Thymus (tissue), 14 donors: ENCODE measurements around the gene VWC2. TPM values are rescaled to one million over a fixed set of nuclear protein-coding genes. Genes with fewer than 3 reads are reported as not detected.

ENCODE experiments used
- DNase-seq, 9 donors: peaks; one replicate each; pipeline ENCODE4 v3.0.0-alpha.2; 2013; ENCODE audit warnings: low spot score in 9 of 9, low read depth in 6 of 9, missing footprints in 1 of 9
- H3K27ac ChIP-seq, 2 donors: one replicate each; pipeline ENCODE4 v1.5.1; 2013; ENCODE audit warnings: control low read depth in 1 of 2, low read depth in 1 of 2, low read length in 1 of 2, mild to moderate bottlenecking in 1 of 2, moderate library complexity in 1 of 2
- H3K27me3 ChIP-seq, 2 donors: one replicate each; pipeline ENCODE4 v1.5.1; 2013; ENCODE audit warnings: low read length in 1 of 2; ENCODE audit not compliant: control insufficient read depth in 2 of 2, insufficient read depth in 1 of 2
- H3K36me3 ChIP-seq, 2 donors: one replicate each; pipeline ENCODE4 v1.5.1; 2013; ENCODE audit warnings: low read length in 1 of 2, mild to moderate bottlenecking in 1 of 2, moderate library complexity in 1 of 2; ENCODE audit not compliant: control insufficient read depth in 2 of 2, insufficient read depth in 2 of 2
- H3K4me1 ChIP-seq, 2 donors: one replicate each; pipeline ENCODE4 v1.5.1; 2013; ENCODE audit warnings: low read length in 2 of 2; ENCODE audit not compliant: control insufficient read depth in 2 of 2, insufficient read depth in 2 of 2
- H3K4me3 ChIP-seq, 2 donors: one replicate each; pipeline ENCODE4 v1.5.1; 2013; ENCODE audit warnings: low read length in 2 of 2, control low read depth in 1 of 2, mild to moderate bottlenecking in 1 of 2
- H3K9me3 ChIP-seq, 2 donors: one replicate each; pipeline ENCODE4 v1.5.1; 2013; ENCODE audit warnings: low read length in 1 of 2, mild to moderate bottlenecking in 1 of 2; ENCODE audit not compliant: control insufficient read depth in 2 of 2, insufficient read depth in 1 of 2
- WGBS: extraction: QIAGEN DNeasy Blood & Tissue Kit; methylation state at CpG from one replicate; pipeline ENCODE4 v1.1.7; 2013; 5-methylcytosine and 5-hydroxymethylcytosine counted together
- long read RNA-seq, 10 donors: transcript quantifications; one replicate each; lab custom pipeline, GENCODE V29; 2026
- polyA plus RNA-seq: library from polyadenylated mRNA; stranded (reverse); fragments of 200-250 nt; gene quantifications from one replicate; pipeline ENCODE4 v1.2.3, GENCODE V29; 2013
- total RNA-seq: library from RNA; stranded (reverse); fragments of 120-200 nt; gene quantifications from one replicate; pipeline ENCODE4 v1.2.4, GENCODE V29; 2013
- donor health status: healthy.

The VWC2 gene
- total RNA-seq (0.05 TPM), polyA plus RNA-seq (0.02 TPM)
- long read RNA-seq, donor 1, result 0 reads
- long read RNA-seq, donor 2, result 0 reads
- long read RNA-seq, donor 3, result 0 reads
- long read RNA-seq, donor 4, result 0 reads
- long read RNA-seq, donor 5, result 0 reads
- long read RNA-seq, donor 6, result 0 reads
- long read RNA-seq, donor 7, result 0 reads
- long read RNA-seq, donor 8, result 0 reads
- long read RNA-seq, donor 9, result 0 reads
- long read RNA-seq, donor 10, result 0 reads

DNA sequence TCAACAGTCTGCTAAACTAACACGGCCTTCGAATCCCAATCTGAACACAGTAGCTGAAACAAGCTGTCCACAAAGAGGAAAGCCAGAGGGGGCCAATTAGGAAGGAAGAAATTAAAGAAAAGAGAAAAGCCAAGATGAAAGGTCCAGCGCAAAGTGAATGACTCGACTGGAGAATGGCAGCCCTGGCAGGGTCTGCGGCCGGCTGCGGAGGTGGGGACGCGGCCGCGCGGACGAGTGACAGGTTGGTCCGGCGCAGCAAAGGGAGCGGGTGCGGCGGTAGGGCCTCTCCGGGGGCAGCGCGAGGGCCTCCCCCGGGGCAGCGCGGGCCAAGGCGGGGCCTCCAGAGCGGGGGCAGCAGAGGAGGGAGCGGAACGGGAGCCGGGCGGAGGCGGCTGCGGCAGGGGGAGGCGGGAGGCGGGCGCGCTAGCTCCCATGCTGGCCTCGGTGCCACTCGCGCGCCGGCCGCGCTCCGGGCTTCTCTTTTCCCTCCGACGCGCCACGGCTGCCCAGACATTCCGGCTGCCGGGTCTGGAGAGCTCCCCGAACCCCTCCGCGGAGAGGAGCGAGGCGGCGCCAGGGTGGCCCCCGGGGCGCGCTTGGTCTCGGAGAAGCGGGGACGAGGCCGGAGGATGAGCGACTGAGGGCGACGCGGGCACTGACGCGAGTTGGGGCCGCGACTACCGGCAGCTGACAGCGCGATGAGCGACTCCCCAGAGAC lies at the start of gene VWC2:
TSS of gene VWC2 (plus strand) at position 421 of the 718 bp plus-strand sequence. CDS start 1,798 bp downstream, outside the sequence.
- H3K27me3 ChIP-seq, result peaks cover 63 to 74% of the 10 kb centered on the region in 2 donors
- 2% methylated on average over 74 of the region's 75 CpGs for WGBS
- no peaks in the 10 kb centered on the region for H3K36me3 ChIP-seq
- H3K9me3 ChIP-seq, result peaks cover 0 to 5% of the 10 kb centered on the region in 2 donors
- no peak within 1 kb of the TSS for H3K27ac ChIP-seq
- H3K4me3 ChIP-seq, result peak within 1 kb of the TSS in 1 of 2 donors; percentile 34
- no peaks in the 10 kb centered on the region for H3K4me1 ChIP-seq
- no peak for DNase-seq

DNA sequence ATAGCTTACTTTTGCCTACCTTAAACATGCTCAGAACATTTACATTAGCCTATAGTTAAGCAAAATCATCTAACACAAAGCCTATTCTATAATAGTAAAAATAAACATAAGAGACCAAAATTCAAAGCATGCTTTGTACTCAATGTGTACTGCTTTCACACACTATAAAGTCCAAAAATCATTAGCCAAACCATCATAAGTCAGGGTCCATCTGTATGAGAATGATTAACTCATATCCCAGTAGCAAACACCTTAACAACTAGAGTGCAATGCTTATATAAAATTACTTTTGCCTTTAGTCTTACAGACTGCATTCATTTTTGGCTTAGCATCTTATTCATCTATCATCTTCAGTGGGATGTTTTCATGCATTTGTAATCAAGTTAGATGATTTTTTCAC lies 49.4 kb upstream of the VWC2 start:
- H3K36me3 ChIP-seq, result no peaks in the 10 kb centered on the region
- no peaks in the 10 kb centered on the region for H3K4me1 ChIP-seq
- H3K27me3 ChIP-seq, result no peaks in the 10 kb centered on the region
- DNase-seq, result no peak
- H3K9me3 ChIP-seq, result no peaks in the 10 kb centered on the region
- no peak overlapping the region for H3K4me3 ChIP-seq
- no peak overlapping the region for H3K27ac ChIP-seq

DNA sequence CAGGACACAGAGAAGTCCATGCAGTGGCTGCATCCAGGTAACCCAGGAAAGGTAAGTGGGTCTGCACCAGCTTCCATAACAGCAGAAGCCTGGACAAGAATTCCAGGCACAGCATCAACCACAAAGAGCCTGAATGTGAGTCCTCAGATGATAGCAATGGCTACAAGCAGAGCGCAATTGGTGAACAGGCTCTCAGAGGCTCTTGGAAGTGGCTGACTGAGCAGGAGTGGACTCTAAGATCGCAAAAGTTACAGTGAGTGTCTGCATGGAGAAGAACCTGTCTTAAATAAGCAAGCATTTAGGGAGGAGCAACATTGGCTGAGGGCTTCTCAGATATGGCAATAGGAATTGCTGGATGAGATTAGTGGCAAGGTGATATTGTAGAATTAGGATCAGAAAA lies 41.6 kb upstream of the VWC2 start:
- Histone ChIP-seq H3K4me3 (no peak overlapping the region), H3K4me1 (no peaks in the 10 kb centered on the region), H3K36me3 (no peaks in the 10 kb centered on the region), H3K27ac (no peak overlapping the region), H3K9me3 (no peaks in the 10 kb centered on the region), H3K27me3 (no peaks in the 10 kb centered on the region)
- no peak for DNase-seq
- WGBS, result 78% methylated on average over 2 of the region's 2 CpGs

DNA sequence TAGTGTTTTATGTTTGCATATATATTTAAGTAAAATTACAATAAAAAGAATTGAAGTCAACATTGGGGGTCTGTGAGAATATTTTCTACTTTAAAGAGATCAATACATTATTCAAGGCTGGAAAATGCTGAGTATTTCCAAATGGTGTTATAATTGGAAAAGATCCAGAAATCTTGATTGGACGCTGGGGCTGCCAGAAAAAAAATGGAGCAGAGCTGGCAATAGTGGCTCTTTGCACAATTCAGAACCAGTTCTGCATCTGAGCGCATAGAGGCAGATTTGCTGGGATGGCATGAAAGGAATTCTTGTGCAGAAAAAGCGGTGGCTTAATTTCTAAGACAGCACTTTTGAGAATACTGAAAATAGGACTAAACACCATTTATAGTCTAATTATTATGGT lies 10.8 kb upstream of the VWC2 start:
- Histone ChIP-seq H3K27ac (no peak overlapping the region), H3K4me1 (no peaks in the 10 kb centered on the region), H3K4me3 (no peak overlapping the region), H3K9me3 (no peaks in the 10 kb centered on the region), H3K36me3 (no peaks in the 10 kb centered on the region), H3K27me3 (no peaks in the 10 kb centered on the region)
- WGBS, result 88% methylated on average over 3 of the region's 3 CpGs
- no peak for DNase-seq

DNA sequence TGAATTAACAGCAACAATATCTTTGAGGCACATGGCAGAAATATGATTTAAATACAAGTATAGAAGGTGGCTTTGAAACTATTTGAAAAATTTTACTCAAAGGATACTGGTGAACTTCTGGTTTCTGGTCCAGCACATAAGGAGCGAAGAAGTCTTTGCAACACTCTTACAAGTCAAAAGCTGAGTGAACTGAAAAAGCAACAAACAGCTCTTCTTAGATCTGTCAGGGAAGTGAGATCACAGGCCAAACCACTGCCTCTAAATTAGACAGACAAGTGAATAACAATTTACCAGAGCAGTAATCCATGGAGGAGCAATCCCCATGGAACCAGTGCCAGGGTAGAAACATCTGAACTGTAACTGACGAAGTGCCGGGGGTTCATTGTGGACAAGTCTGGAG lies 9.6 kb upstream of the VWC2 start:
- peaks cover 0 to 3% of the 10 kb centered on the region in 2 donors for H3K27me3 ChIP-seq
- H3K4me1 ChIP-seq, result no peaks in the 10 kb centered on the region
- H3K9me3 ChIP-seq, result no peaks in the 10 kb centered on the region
- H3K27ac ChIP-seq, result no peak overlapping the region
- H3K36me3 ChIP-seq, result no peaks in the 10 kb centered on the region
- no peak overlapping the region for H3K4me3 ChIP-seq
- 95% methylated on average over 3 of the region's 3 CpGs for WGBS
- DNase-seq, result no peak

DNA sequence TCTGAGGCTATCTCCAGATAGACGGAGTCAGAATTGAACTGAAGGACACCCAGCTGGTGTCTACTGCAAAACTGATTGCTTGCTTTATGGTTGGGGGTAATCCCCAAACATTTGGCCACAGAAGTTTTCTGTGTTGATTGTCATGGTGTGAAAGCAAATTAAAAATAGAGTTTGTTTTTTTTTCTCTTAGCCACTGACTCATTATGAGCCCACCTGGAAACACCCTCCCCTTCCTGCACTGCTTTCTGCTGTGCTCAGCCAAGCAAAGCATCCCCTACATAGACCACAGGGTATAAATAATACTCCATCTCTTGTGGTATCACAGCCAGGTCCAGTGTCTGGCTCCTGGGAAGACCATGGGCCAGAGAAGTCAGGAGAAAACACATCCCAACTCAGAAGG lies 6.5 kb upstream of the VWC2 start:
- Histone ChIP-seq H3K27ac (no peak overlapping the region), H3K4me3 (no peak overlapping the region), H3K27me3 (peaks cover 9 to 14% of the 10 kb centered on the region in 2 donors), H3K4me1 (no peaks in the 10 kb centered on the region), H3K36me3 (no peaks in the 10 kb centered on the region), H3K9me3 (no peaks in the 10 kb centered on the region)
- DNase-seq, result no peak
- 94% methylated on average over 1 of the region's 1 CpG for WGBS

DNA sequence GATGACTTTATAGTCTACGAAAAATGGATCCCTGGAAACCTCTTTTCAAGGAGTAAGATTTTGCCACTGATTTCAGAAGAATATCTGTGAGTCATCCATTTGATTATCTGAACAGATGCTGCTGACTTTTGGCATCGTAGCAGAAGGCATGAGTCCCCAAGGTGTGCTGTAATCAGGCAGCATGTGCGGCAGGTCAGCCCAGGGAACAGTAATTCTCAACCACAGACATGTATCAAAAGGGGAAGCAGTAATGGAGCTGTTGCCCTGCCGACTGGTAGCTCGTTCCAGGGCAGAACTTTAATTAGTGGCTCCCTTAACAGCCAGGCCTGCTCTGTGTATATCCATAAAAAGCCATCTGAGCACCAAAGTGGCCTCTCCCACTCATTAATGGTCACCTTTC lies 5.7 kb upstream of the VWC2 start:
- Histone ChIP-seq H3K27me3 (peaks cover 16 to 21% of the 10 kb centered on the region in 2 donors), H3K4me1 (no peaks in the 10 kb centered on the region), H3K27ac (no peak overlapping the region), H3K4me3 (no peak overlapping the region), H3K9me3 (no peaks in the 10 kb centered on the region), H3K36me3 (no peaks in the 10 kb centered on the region)
- no peak for DNase-seq
- WGBS, result 58% methylated on average over 5 of the region's 5 CpGs

DNA sequence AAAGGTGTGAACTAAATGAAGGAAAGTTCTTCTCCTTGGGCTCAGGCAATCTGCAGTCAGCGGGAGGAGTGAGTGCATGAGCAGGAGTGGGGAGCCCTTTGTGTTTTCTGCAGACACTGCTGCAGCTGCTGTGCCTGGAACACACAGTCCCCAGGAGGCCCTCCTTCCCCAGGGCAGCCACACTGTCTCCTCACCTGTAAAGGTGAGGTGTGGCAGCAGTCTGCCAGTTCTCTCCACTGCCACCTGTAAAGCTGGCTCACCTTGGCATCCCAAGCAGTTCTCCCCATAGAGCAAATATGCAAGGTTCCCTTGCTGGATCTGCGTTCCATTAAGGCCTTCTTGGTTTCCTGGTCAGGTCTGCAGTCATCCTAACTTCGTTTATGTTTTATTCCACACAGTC lies 5.2 kb upstream of the VWC2 start:
- peaks cover 22 to 26% of the 10 kb centered on the region in 2 donors for H3K27me3 ChIP-seq
- WGBS, result 82% methylated on average over 3 of the region's 3 CpGs
- DNase-seq, result no peak
- no peak overlapping the region for H3K27ac ChIP-seq
- no peaks in the 10 kb centered on the region for H3K4me1 ChIP-seq
- H3K36me3 ChIP-seq, result no peaks in the 10 kb centered on the region
- no peak overlapping the region for H3K4me3 ChIP-seq
- no peaks in the 10 kb centered on the region for H3K9me3 ChIP-seq

DNA sequence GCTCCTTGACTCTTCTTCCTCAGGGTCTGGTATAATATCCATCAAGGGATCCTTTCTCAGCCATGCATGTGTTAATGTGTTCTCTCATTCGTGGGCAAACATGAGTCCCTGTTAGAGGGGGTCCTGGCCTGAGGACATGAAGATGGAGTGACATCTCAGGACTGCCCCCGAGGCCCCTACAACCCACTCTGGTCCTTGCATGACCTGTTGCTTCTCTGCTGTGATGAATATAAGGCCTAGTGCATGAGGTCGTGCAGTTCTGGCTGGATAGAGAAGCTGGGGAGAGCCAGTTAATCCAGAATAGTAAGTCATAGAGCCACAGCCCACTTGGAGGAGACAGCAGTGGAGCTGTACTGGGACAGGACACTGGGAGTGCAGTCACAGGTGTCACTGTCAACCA lies 4.6 kb upstream of the VWC2 start:
- DNase-seq, result no peak
- no peaks in the 10 kb centered on the region for H3K4me1 ChIP-seq
- H3K9me3 ChIP-seq, result no peaks in the 10 kb centered on the region
- 76% methylated on average over 3 of the region's 3 CpGs for WGBS
- no peaks in the 10 kb centered on the region for H3K36me3 ChIP-seq
- no peak overlapping the region for H3K4me3 ChIP-seq
- peaks cover 28 to 32% of the 10 kb centered on the region in 2 donors for H3K27me3 ChIP-seq
- H3K27ac ChIP-seq, result no peak overlapping the region
